Adrenal gland (tissue), 12 donors: ENCODE data around the gene SYNGR2. TPM values are rescaled to one million over a fixed set of nuclear protein-coding genes. Genes with fewer than 3 reads are reported as not detected.

ENCODE experiments used
- DNase-seq, 7 donors: peaks; one replicate each; pipeline ENCODE4 v3.0.0-alpha.2; 2019 to 2020
- H3K27ac ChIP-seq, 5 donors: fragments of 200-600 bp; sonication (generic) in 4 of 5; 1 replicate in 3 of 5; 2 replicates in 2 of 5; pipeline versions ENCODE4 v1.5.1 to v1.8.0; 2016 to 2020; ENCODE audit warnings: mild to moderate bottlenecking in 1 of 5
- H3K27me3 ChIP-seq: fragments of 200-600 bp; 2 replicates; pipeline ENCODE4 v1.8.0; 2021
- H3K36me3 ChIP-seq, 2 donors: fragments of 200-600 bp; replicated peaks in 1 of 2; 1 replicate in 1 of 2; 2 replicates in 1 of 2; pipeline versions ENCODE4 v1.5.1 to v1.8.0; 2018 to 2022
- H3K4me1 ChIP-seq, 2 donors: fragments of 200-600 bp; replicated peaks in 1 of 2; 1 replicate in 1 of 2; 2 replicates in 1 of 2; pipeline versions ENCODE4 v1.5.1 to v1.8.0; 2018 to 2021
- H3K4me3 ChIP-seq, 4 donors: fragments of 200-600 bp; sonication (generic) in 3 of 4; one replicate each; pipeline ENCODE4 v1.5.1; 2016 to 2018
- H3K9me3 ChIP-seq, 3 donors: fragments of 200-600 bp; sonication (generic) in 1 of 3; replicated peaks in 1 of 3; 1 replicate in 2 of 3; 2 replicates in 1 of 3; pipeline versions ENCODE4 v1.5.1 to v1.8.0; 2016 to 2021
- POLR2A ChIP-seq, 2 donors: fragments of 450-650 bp; IDR thresholded peaks; one replicate each; pipeline ENCODE4 v1.6.1; 2017; ENCODE audit warnings: antibody characterized with exemption in 2 of 2, mild to moderate bottlenecking in 2 of 2, moderate library complexity in 1 of 2
- WGBS, 4 donors: extraction: QIAGEN DNeasy Blood & Tissue Kit in 2 of 4; methylation state at CpG; one replicate each; pipeline versions ENCODE4 v1.1.5 to v1.1.7; 2013 to 2017; 5-methylcytosine and 5-hydroxymethylcytosine counted together
- intact Hi-C, 2 donors: fragments of 100-400 bp; cut with DNase I; formaldehyde crosslinking; loops; one replicate each; pipeline versions ENCODE4 v1.14.1 to v1.15.0; 2022 to 2023
- polyA plus RNA-seq, 3 donors: library from polyadenylated mRNA; stranded (reverse); fragments of 200-250 nt in 2 of 3; fragments of 350-450 nt in 1 of 3; fragmentation: Illumina TruSeq in 1 of 3; extraction: RNeasy Lipid Tissue Mini Kit (QIAGEN cat#74804) in 1 of 3; gene quantifications; one replicate each; pipeline ENCODE4 v1.2.3, GENCODE V29; 2013 to 2014
- small RNA-seq, 2 donors: library from RNA; depleted of rRNA; stranded (forward); fragments of <200 nt; gene quantifications; one replicate each; pipeline ENCODE3, GENCODE V24; 2016
- total RNA-seq, 9 donors: library from RNA; depleted of rRNA in 4 of 9; stranded (reverse); fragments of >200 nt in 4 of 9; fragments of 120-200 nt in 1 of 9; fragmentation: NEBNext Ultra II Directional in 1 of 9; extraction: Animal tissue kit (Norgen Biotek cat#: 25700) in 1 of 9; gene quantifications; one replicate each; pipeline versions ENCODE4 v1.1.0 to v1.2.4, GENCODE V29; 2013 to 2023
- TF ChIP-seq, protein P1 (sequence below), 6 experiments: fragments of 450-650 bp in 4 of 6; fragments of 200-600 bp in 2 of 6; sonication (generic) in 1 of 6; IDR thresholded peaks; 1 replicate in 5 of 6; 2 replicates in 1 of 6; pipeline versions ENCODE4 v1.5.1 to v1.8.0; 2016 to 2021; ENCODE audit warnings: antibody characterized with exemption in 6 of 6, mild to moderate bottlenecking in 2 of 6, moderate library complexity in 1 of 6
- donor health status: healthy with polysubstance abuse.
- donor health status: Bipolar disorder and iron deficiency.
- donor health status: DM: yes; HTN: yes; CAD: no.
- donor health status: DM: no; HTN: no; CAD: no.
- donor health status: DM: no; HTN: no; CAD: no.
- donor health status: DM: yes; HTN: yes; CAD: no.

Gene SYNGR2
- total and polyA plus RNA-seq, 12 donors, result 32.7 to 98.1 (median 58.3) TPM

DNA sequence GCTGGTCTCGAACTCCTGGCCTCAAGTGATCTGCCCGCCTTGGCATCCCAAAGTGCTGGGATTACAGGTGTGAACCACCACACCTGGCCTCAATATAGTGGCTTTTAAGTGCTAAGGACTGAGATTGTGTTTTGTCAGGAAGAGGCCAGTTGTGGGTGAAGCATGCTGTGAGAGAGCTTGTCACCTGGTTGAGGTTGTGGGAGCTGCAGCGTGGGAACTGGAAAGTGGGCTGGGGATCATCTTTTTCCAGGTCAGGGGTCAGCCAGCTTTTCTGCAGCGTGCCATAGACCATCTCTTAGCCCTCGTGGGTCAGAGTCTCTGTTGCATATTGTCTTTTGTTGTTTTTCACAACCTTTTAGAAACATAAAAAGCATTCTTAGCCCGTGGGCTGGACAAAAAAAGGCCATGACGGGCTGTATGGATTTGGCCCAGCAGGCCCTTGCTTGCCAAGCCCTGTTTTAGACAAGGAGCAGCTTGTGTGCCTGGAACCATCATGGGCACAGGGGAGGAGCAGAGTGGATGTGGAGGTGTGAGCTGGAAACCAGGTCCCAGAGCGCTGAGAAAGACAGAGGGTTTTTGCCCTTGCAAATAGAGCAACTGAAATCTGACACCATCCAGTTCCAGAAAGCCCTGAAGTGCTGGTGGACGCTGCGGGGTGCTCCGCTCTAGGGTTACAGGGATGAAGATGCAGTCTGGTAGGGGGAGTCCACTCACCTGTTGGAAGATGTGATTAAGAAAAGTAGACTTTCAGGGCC, 51.2 kb downstream of the SYNGR2 start:
- Histone ChIP-seq H3K36me3 (no peaks in the 10 kb centered on the region), H3K27ac (no peak overlapping the region), H3K9me3 (no peaks in the 10 kb centered on the region), H3K4me3 (no peak overlapping the region), H3K4me1 (peaks cover under 1 to 1% of the 10 kb centered on the region in 2 donors), H3K27me3 (no peaks in the 10 kb centered on the region)
- intact Hi-C loops, result no loop called here
- TF ChIP-seq, protein P1, sequence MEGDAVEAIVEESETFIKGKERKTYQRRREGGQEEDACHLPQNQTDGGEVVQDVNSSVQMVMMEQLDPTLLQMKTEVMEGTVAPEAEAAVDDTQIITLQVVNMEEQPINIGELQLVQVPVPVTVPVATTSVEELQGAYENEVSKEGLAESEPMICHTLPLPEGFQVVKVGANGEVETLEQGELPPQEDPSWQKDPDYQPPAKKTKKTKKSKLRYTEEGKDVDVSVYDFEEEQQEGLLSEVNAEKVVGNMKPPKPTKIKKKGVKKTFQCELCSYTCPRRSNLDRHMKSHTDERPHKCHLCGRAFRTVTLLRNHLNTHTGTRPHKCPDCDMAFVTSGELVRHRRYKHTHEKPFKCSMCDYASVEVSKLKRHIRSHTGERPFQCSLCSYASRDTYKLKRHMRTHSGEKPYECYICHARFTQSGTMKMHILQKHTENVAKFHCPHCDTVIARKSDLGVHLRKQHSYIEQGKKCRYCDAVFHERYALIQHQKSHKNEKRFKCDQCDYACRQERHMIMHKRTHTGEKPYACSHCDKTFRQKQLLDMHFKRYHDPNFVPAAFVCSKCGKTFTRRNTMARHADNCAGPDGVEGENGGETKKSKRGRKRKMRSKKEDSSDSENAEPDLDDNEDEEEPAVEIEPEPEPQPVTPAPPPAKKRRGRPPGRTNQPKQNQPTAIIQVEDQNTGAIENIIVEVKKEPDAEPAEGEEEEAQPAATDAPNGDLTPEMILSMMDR (IDR thresholded peaks at IDR 0.05), result no peak
- no peak for TF ChIP-seq POLR2A (IDR thresholded peaks at IDR 0.05)
- WGBS, 4 donors, result 93 to 96% (median 94%) methylated on average over 9 to 11 of the region's 11 CpGs
- DNase-seq, result no peak

Small RNA genes within 50 kb of the gene (small RNA-seq; reads per million reads assigned to genes)
- gene AC087645.1, result 0 reads per million in 2 donors

Other genes with a start within 250 kb of the SYNGR2 start
- 10 to 100 TPM in 6 of 9 donors, 1 to 10 TPM in 3; 2.8 to 18.7 (median 11.5) TPM for gene TNRC6C, start 209.9 kb upstream of the SYNGR2 start, total RNA-seq
- gene TNRC6C, start 209.9 kb upstream of the SYNGR2 start, polyA plus RNA-seq, result 10 to 100 TPM in 1 of 3 donors, 1 to 10 TPM in 2; 3.8 to 10.9 (median 5.2) TPM
- gene TMC6, start 39.8 kb upstream of the SYNGR2 start, total RNA-seq, result 10 to 100 TPM in 7 of 9 donors, 1 to 10 TPM in 2; 3.9 to 38.9 (median 18.8) TPM
- gene TMC6, start 39.8 kb upstream of the SYNGR2 start, polyA plus RNA-seq, result 10 to 100 TPM in 2 of 3 donors, 1 to 10 TPM in 1; 2.5 to 79.0 (median 40.3) TPM
- gene TMC8, start 37.8 kb upstream of the SYNGR2 start, total RNA-seq, result 10 to 100 TPM in 3 of 9 donors, 1 to 10 TPM in 5, under 1 TPM in 1; 0.44 to 13.2 (median 6.5) TPM
- gene TMC8, start 37.8 kb upstream of the SYNGR2 start, polyA plus RNA-seq, result 10 to 100 TPM in 1 of 3 donors, 1 to 10 TPM in 1, under 1 TPM in 1; 0.99 to 28.8 (median 6.0) TPM
- gene C17orf99, start 22.2 kb upstream of the SYNGR2 start, total RNA-seq, result under 1 TPM in 1 of 9 donors, not detected in 8; 0.72 TPM
- not detected for gene C17orf99, start 22.2 kb upstream of the SYNGR2 start, polyA plus RNA-seq
- gene TK1, start 18.5 kb downstream of the SYNGR2 start, total RNA-seq, result 10 to 100 TPM in 1 of 9 donors, 1 to 10 TPM in 8; 2.0 to 11.6 (median 2.6) TPM
- 1 to 10 TPM; 1.3 to 2.6 (median 1.6) TPM for gene TK1, start 18.5 kb downstream of the SYNGR2 start, polyA plus RNA-seq
- 10 to 100 TPM in 8 of 9 donors, 1 to 10 TPM in 1; 4.5 to 32.9 (median 20.3) TPM for gene AFMID, start 18.8 kb downstream of the SYNGR2 start, total RNA-seq
- 10 to 100 TPM in 1 of 3 donors, 1 to 10 TPM in 2; 9.0 to 16.3 (median 9.1) TPM for gene AFMID, start 18.8 kb downstream of the SYNGR2 start, polyA plus RNA-seq
- 10 to 100 TPM in 1 of 9 donors, 1 to 10 TPM in 5, under 1 TPM in 3; 0.12 to 17.6 (median 1.7) TPM for gene BIRC5, start 45.7 kb downstream of the SYNGR2 start, total RNA-seq
- 1 to 10 TPM in 1 of 3 donors, under 1 TPM in 2; 0.32 to 1.3 (median 0.34) TPM for gene BIRC5, start 45.7 kb downstream of the SYNGR2 start, polyA plus RNA-seq
- not detected for gene TMEM235, start 63.0 kb downstream of the SYNGR2 start, total RNA-seq
- under 1 TPM in 1 of 3 donors, not detected in 2; 0.07 TPM for gene TMEM235, start 63.0 kb downstream of the SYNGR2 start, polyA plus RNA-seq
- 100 to 1,000 TPM in 3 of 9 donors, 10 to 100 TPM in 3, 1 to 10 TPM in 3; 2.4 to 114 (median 57.7) TPM for gene SOCS3, start 191.5 kb downstream of the SYNGR2 start, total RNA-seq
- gene SOCS3, start 191.5 kb downstream of the SYNGR2 start, polyA plus RNA-seq, result 10 to 100 TPM in 2 of 3 donors, 1 to 10 TPM in 1; 4.8 to 96.5 (median 15.4) TPM
- gene PGS1, start 210.1 kb downstream of the SYNGR2 start, total RNA-seq, result 10 to 100 TPM; 23.5 to 64.5 (median 34.1) TPM
- 10 to 100 TPM; 11.9 to 26.9 (median 21.9) TPM for gene PGS1, start 210.1 kb downstream of the SYNGR2 start, polyA plus RNA-seq